GM19351 (cell line): ENCODE data around the gene RNF11.

Experiments
- ATAC-seq: cut with Tn5 transposase; IDR thresholded peaks from one replicate; pipeline ENCODE4 v1.9.1; 2021; ENCODE audit warnings: mild to moderate bottlenecking, moderate library complexity; ENCODE audit not compliant: unreplicated experiment

RNF11 gene

GRCh38 chr1:51294566-51295184 lies 58.6 kb downstream of the RNF11 start:
- no peak for ATAC-seq

- ATAC-seq, result no peak
Observed at GRCh38 chr1:51295926-51296325, 59.9 kb downstream of the RNF11 start.

DNA sequence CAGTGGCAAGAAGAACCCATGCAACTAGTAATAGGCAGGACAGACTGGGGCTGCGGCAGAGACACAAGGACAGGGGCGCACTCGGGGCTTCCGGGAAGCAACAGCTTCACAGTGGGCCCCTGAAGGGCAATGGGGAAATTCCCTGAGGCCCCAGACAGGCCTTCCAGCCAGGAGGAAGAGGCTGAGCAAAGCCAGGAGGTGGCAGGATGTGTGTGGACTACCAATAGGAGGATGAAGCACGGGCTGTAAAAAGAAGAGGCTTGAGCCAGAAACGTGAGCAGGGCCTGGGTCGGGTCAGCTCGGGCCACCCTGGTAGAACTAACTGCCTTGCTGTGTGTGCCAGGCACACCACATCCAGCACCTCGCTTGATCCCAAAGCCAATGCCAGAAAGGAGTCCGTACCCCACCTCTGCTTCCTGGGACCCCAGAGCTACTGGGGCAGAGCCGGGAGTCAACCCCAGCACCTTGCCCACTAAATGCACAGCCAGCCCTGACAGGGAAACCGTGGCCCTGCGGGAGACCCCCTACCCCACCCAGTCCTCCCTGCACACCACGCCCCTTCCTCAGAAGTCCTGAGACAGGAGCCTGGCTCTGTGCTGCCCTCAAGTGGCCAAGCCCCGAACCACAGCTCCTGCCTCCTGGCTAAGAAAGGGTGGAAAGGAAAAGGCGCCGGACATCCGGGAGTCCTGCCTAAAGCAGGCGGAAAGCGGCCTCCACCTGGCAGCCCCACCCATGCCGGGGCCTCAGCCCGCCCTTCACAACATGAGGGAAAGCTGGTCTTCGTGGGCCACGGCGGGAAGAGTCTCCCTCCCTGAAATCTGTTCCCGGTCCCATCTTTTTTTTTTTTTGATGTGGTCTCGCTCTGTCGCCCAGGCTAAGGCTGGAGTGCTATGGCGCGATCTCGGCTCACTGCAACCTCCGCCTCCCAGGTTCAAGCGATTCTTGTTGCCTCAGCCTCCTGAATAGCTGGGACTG lies 60.6 kb downstream of the RNF11 start:
- ATAC-seq, result peak; percentile 45

- ATAC-seq, result no peak
Observed at GRCh38 chr1:51297401-51298321, 61.6 kb downstream of the RNF11 start.

DNA sequence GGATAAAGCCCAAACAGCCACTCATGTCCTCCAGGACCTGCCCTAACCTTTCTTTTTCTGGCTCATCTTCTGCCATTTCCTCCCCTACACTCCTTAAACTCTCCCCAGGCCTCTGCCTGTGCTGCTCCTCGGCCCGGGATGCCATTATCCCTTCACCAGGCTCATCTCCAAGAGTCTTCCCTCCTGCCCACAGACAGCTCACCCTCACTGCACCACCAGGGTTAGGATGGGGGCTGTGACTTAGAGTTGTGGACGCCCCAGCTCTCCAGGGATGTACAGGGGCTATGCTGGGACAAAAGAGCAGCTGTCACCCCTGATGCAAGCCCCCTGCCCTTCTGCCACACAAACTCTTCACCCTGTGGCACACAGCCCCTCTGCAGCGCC lies 62.2 kb downstream of the RNF11 start:
- no peak for ATAC-seq

GRCh38 chr1:51299185-51299885 lies 63.3 kb downstream of the RNF11 start:
- ATAC-seq, result no peak

GRCh38 chr1:51299981-51300670 lies 64.1 kb downstream of the RNF11 start:
- no peak for ATAC-seq

DNA sequence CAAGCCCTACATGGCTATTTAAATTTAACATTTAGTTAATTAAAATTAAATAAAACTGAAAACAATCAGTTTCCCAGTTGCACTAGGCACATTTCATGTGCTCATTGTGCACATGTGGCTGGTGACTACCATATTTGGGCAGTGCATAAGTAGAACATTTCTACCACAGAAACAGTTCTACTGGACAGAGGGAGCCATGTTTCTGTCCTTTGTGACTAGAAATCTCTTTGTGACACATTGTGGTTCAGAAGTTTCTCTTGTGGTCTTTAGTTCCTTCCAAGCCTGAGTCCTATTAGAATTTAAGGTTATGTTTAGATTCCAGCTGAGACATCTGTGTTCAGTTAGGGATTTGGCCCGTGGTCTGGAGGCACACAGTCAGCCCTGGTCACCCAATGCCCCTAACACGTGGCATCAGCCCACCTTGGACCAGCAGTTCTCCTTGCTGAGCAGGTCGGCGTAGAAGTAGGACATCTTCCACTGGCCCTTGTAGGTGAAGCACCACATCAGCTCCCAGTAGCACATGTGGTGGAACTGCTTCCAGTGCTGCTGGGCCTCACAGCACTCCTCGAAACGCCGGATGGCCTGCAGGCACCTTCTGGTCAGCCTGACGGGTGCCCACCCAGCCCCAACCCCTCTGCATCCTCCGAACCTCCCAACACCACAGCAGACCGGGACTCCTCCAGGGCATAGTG lies 65.2 kb downstream of the RNF11 start:
- ATAC-seq, result peak; percentile 52

DNA sequence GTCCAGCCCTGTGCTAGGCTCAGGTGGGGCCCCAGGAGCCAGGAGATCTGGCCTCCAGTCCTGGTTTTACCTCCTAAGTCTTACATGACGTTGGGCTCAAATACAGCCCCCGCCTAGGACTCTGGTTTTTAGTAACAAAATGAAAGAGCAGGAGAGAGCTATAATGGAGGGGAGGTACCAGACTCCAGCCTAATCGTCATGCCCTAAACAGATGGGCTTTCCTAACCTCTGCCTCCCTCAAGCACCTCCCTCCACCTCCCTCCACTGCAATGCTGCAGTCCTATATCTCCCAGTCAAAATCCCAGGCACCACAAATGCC lies 65.7 kb downstream of the RNF11 start:
- ATAC-seq, result no peak

GRCh38 chr1:51302270-51302669 lies 66.2 kb downstream of the RNF11 start:
- ATAC-seq, result no peak

- ATAC-seq, result no peak
Observed at GRCh38 chr1:51302746-51303145, 66.7 kb downstream of the RNF11 start.

DNA sequence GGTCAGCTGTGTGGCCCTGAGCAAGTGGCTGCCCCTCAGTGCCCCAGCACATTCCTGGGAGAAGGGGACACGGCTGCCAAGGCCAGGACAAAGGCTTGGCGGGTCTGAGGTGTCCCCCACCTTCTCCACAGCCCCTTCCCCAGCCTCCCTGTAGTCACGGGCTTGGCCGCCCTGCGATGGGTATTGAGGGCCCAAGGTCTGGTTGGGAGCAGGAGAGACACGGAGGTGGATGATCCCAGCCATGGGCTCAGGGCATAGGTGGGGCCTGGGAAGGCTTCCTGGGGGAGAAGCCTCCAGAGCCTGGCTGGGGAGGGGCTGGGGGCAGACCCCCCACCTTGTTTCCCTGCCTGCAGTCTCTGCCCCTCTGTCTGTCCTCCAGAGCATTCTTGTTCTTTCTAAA lies 67.2 kb downstream of the RNF11 start:
- ATAC-seq, result no peak

- ATAC-seq, result peak; percentile 31
Observed at GRCh38 chr1:51303751-51304251, 67.7 kb downstream of the RNF11 start.

- ATAC-seq, result no peak
Observed at GRCh38 chr1:51304360-51304759, 68.3 kb downstream of the RNF11 start.

DNA sequence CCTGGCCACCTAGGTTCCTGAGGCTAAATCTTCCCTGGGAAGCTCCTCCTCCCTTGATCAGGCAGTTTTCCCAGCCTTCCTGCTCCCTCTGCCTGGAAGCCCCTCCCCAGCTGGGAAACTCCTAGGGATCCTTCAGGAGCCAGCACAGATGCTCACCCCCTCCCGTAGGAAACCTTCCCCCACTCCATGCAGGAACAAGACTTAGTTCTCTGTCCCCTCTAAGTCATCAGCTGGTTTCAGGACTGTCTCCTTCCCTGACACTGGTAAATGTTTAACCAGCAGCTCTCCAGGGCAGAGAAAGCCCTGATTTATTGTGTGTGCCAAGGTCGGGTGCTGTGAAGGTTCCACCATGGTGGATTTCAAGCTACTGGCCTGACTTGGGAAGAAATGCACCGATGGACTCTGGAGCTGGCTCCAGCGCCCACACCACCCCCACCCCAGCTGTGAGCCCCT lies 69.3 kb downstream of the RNF11 start:
- no peak for ATAC-seq

- no peak for ATAC-seq
Observed at GRCh38 chr1:51306950-51307349, 70.9 kb downstream of the RNF11 start.

GRCh38 chr1:51308636-51309035 lies 72.6 kb downstream of the RNF11 start:
- no peak for ATAC-seq

- ATAC-seq, result no peak
Observed at GRCh38 chr1:51309291-51309690, 73.2 kb downstream of the RNF11 start.

DNA sequence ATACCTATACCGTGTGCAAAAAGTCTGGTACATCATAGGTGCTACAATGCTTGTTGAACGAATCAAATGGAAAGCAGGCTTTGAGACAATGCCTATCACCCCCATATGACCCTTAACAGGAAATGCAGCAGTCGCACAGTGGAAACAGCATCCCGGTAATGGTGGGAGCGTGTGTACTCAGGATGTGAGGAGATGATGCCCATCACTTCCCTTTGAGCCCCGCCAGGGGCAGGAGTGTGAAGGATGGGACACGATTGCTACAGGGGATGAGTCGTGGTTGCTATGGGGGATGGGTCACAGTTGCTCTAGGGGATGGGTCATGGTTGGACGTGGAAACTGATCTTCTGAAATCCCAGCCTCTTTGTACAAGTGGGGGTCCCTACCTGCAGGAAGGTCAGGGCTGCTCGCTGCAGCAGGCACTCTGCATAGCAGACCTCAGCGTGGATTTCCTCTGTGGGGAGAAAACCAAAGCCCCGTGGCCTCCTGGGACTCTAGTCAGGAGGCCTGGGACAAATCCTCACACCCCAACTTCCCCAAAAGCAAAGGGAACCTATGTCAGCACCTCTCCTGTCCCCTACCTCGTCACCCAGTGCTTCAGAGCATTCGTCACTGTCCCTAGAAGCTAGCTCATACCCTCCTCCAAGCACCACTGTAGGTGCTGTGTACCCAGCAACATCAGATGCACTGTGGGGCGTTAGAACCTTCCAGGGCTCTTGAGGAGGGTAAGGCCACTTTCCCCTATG lies 75.0 kb downstream of the RNF11 start:
- ATAC-seq, result no peak
